Renal cortex interstitium (tissue), 11 donors: ENCODE results near the gene IFNG-AS1. TPM values are rescaled to one million over a fixed set of nuclear protein-coding genes. Genes with fewer than 3 reads are reported as not detected.
A peak's percentile ranks its signal among the peaks of the same experiment; 100 is the strongest.

Experiments
- DNase-seq, 11 donors: peaks; one replicate each; pipeline ENCODE4 v3.0.0-alpha.2; 2013; ENCODE audit warnings: low read depth in 9 of 11, low spot score in 4 of 11; ENCODE audit errors: extremely low read depth in 1 of 11
- polyA plus RNA-seq, 3 donors: library from polyadenylated mRNA; unstranded; fragments of 120-200 nt; gene quantifications; one replicate each; pipeline ENCODE4 v1.2.1, GENCODE V29; 2013; ENCODE audit not compliant: insufficient read length in 3 of 3

Gene IFNG-AS1
- polyA plus RNA-seq, 3 donors: 0.17 TPM; not detected in 2

DNA sequence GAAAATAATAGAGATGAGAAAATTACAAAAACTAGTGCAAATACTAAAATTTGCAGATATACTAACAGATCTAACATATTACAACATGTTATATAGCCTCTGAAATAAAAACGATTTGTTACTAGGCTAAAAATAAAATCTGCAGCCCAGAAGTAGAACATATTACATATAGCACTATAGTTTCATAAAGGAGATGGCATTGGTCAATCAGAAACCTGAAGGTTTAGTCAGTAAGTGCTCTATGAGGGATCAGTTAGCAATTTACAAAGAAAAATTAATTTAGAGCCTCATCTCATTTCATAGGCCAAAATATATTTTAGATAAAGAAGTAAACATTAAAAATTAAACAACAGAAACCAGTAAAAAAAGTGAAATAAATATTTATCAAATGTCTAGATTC lies 41.0 kb downstream of the IFNG-AS1 start:
- DNase-seq: no peak

DNA sequence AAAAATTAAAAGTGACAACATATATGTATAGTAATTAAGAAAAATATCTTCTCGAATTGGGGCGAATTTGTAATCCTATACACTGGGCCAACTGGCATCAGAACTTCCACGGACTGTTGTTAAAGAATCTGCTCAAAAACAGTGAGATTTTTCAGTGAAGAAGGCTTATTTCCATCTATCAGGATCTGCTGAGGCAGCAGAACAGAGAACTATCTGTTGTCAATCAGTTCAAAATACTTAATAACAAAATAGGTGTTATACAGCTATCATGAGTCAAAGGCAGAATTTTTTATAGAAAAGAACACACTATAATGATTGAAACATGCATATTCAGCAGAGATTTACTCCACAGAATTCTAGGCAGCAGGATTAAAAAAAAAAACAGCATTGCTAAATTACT lies 41.9 kb downstream of the IFNG-AS1 start:
- no peak for DNase-seq

DNA sequence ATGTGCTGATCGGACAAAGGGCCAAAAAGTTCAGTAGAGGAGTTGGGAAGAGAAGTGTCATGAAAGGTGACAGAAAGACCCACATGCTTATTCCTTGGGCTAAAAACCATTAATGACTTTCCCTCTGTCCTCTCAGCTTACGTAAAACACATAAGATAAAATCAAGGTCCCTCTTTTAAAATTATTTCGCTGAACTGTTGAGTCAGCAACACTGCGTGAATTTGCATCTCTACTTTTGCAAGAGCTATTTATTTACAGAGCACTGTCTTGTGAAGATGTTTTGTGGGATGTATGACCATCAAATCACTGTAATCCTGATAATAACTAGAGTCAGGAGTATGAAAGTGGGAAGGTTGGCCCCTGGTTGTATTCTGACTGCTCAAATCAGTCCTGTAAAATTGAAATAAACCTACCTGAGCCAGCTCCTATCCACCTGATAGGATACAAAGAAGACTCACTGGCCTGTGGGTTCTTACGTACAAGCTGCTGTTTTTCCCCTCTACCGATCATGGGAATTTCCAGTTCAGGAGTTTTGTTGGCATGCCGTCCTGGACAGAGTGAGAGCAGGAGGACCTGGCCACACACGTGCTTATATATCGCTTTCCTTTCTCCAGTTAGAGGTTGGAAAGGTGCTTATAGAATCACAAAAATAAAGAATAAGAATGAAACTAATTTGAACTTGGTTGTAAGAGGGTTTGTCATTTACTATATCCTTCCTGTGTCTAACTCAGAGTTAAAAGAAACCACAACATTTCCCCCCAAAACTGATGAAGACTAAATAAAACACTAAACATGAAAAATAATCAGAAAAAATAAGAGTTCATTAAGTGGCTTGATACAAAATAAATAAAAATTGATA lies 42.9 kb downstream of the IFNG-AS1 start:
- peak in 1 of 11 donors; percentile 13 for DNase-seq

DNA sequence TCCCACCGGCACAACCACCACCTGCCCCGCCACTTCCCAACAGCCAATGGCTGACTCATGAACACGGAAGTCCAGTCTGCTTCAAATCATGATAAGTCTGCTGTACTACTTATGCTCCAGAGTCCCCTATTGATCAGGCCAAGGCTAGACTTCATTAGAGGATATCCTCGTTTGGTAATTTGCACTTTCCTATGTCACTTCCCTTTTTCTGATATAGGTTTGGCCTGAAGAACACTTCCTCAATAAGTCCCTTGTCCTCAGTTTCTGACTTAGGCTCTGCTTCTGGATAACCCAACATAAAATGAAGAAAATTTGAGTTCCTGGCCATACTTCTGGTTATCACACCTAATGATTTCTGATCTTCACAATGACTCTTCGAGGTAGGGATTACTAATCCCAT lies 45.3 kb downstream of the IFNG-AS1 start:
- no peak for DNase-seq

DNA sequence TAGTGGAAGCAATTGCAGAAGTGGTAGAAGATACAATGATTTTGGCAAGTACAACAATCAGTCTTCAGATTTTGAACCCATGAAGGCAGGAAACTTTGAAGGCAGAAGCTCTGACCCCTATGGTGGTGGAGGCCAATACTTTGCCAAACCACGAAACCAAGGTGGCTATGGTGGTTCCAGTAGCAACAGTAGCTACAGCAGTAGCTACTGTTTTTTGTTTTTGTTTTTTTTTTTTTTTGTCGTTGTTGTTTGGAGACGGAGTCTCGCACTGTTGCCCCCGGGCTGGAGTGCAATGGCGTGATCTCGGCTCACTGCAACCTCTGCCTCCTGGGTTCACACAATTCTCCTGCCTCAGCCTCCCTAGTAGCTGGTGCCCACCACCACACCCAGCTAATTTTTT lies 47.4 kb downstream of the IFNG-AS1 start:
- no peak for DNase-seq

DNA sequence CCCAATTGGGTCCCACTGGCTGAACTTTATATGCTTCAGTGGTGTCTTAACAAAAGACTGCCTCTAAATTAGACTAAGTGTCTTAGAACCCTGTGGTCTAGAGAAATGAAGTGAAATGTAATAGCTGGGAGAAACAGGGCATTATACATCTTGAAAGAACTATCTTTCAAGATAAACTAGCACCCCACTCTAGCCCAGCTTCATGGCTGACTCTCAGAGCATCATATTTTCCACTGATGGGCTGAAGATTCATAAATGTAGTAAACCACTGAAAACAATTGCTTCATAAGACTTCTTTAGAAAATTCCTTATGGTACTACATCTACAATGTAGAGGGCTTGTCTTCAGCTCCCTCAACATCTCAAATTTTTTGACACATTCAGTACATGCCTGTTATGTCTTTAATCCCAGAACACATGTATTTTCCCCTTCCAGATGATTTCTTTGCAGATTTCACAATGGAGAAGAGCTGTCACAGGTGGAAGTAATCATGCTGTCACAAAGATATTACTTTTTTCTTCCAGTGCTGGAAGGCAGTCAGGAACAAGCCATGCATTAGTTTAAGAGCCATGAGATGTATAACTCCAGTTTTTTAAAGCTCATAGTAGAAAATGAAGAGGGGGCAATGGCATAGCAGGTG lies 48.5 kb downstream of the IFNG-AS1 start:
- DNase-seq: no peak

DNA sequence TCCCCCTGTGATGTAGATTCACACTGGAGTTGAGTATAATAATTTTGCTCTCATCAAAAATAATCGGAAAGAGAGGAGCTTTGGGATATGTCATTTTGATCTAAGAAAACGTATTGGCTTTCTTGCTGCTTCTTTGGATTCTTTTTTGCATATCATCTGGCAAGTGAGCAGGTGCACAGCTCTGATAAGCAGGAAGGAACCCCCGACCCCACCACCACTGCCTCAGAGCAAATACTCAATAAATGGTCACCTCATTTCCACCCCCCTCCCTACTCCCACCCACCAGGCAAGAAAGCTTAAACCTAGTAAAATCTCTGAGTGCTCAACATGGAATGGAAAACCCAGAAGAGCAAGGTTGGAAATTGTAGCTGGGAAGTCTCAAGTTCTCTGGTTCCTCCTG lies 49.4 kb downstream of the IFNG-AS1 start:
- no peak for DNase-seq

DNA sequence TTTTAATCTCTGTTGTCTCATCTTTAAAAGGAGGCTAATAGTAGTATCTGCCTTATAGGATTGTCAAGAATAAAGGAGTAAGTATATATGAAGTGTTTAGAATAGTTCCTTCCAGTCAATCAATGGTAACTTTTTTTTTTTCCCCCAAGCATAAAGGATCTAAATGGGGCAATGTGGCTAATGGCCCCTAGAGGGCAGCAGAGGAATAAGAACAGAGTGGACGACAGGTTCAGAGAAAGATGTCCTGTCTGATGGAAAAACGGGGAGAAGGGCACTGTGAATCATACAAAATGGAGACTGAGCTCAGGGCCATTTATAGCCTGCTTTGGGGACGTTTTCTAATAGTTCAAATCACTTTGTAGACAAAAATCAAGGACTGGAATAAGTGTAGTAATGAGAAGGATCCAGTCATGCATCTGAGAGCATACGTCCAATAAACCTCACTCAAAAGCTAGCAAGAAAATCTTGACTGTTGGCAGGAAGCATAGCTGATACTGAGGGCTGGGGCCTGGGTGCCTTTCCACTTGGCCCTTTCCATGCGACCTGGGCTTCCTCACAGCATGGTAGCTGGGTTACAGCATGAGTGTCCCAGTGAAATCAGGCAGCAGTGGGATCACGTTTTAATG lies 51.3 kb downstream of the IFNG-AS1 start:
- DNase-seq: peak; percentile 38 to 77 (median 57)

DNA sequence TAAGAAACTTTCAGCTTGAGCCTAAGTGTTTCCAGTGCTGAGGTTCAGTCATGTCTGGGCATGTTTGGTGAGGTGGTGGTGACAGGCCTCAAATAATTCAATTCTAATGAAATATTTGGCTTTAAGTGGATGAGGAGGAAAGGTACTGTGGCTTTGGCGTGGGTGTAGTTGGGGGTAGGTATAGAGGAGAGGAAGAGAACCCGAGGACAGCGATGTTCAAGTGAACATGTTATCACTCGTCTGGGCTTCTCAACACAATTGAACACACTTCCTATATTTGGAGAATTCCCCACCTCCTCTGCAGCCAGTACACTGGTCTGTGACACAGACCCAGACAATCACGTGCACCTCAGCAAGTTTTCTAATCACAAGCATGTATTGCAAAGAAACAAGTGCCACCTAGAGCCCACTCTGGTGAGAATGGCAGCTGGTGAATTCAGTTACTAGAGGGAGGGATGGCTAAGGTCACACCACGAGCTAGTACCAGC lies 53.0 kb downstream of the IFNG-AS1 start:
- DNase-seq: no peak

DNA sequence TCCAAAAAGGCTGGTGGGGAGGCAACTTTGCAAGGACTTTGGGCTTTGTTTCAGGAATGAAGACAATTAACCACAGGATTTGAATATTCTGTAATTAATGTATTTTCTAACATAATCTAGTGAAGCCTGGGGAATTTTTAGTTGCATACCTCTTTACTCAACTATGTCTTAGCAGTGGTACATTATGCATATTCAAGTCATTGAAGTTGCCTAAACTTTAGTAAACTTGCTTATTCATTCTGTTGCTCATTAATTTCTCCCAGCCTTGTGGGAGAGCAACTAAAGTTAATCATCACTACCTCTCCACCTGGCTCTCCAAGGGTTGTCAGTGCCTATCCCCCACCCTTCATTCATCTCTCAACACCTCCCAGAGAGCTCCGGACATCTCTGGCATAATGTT lies 54.2 kb downstream of the IFNG-AS1 start:
- DNase-seq: peak in 2 of 11 donors; percentile 20 to 36

DNA sequence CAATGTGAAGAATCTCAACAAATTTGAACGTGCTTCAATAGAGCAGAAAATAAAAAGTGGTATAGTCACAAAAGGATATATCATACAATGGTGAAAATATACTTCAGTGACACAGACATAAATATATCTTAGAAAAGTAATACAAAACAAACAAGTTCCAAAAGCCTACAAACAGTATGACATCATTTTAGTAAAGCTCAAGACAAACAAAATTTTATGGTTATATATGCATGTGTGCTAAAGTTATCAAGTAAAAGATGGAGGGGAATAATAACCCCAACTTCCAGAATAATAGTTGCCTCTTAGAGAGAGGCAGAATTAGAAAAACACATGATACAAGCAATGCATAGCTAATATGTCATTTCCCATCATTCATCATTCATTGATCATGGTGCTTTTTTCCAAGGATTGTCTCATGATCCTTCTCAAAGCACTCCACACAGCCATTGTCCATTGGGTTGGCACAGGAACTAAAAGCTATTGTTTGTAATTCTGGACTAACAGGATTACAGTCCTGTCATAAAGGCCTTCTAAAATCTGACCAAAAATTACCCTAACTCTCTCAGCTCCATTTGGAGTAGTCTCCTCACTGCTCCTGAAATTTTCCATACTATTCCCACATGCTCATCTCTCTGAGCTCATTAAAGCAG lies 59.5 kb downstream of the IFNG-AS1 start:
- DNase-seq: no peak

DNA sequence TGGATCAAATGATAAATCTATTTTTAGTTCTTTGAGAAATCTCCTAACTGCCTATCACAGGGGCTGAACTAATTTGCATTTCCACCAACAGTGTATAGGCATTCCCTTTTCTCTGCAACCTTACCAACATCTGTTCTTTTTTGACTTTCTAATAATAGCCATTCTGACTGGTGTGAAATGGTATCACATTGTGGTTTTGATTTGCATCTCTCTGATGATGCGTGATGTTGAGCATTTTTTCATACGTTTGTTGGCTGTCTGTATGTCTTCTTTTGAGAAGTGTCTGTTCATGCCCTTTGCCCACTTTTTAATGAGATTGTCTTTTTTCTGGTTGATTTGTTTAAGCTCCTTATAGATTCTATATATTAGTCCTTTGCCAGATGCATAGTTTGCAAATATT lies 67.1 kb downstream of the IFNG-AS1 start:
- DNase-seq: no peak

DNA sequence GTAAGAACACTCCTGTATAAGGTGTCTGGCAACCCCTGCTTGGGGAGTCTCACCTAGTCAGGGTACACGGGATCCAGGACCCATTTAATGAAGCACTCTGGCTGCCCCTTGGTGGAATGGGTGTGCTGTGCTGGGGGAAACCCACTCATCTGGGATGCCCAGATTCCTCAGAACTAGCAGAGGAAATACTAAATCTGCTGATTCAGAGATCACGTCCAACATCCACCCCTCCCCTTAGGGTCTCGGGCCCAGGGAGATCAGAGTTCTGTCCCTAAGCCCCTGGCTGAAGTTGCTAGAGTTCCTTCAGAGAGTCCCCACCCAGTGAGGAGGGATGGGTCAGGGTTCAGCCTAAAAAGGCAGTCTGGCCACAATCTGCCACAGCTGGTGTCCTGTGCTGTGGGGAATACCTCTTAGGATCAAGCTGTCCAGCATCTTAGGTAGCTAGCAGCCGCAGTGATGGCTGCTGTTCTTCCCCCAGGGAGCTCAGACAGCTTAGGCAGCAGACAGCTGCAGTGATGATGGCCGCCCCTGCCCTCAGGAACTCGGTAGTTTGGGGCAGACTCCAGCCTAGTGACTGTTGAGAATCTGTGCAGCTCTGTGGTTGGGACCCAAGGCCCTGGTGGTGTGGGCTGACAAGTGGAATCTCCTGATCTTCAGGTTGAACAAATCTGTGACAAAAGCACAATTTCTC lies 74.8 kb downstream of the IFNG-AS1 start:
- DNase-seq: no peak

DNA sequence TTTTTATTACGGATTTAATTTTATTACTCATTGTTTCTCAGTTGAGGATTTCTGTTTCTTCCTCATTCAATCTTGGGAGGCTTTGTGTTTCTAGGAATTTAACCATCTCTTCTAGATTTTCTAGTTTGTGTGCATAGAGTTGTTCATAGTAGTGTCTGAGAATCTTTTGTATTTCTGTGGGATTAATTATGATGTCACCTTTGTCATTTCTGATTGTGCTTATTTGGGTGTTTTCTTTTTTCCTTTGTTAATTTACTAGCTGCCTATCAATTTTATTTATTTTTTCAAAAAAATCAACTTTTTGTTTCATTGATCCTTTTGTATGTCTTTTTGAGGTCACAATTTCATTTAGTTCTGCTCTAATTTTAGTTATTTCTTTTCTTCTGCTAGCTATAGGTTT lies 75.9 kb downstream of the IFNG-AS1 start:
- DNase-seq: no peak

DNA sequence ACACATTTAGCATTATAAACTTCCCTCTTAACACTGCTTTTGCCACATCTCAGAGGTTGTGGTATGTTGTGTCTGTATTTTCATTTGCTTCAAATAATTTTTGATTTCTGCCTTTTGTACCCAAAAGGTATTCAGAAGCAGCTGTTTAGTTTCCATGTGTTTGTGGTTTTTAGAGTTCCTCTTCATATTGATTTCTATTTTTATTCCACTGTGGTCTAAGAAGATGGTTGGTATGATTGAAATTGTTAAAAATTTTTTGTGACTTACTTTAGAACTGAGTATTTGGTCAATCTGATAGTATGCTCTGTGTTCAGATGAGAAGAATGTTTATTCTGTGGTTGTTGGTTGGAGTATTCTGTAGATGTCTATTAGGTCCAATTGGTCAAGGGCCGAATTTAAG lies 76.4 kb downstream of the IFNG-AS1 start:
- no peak for DNase-seq

DNA sequence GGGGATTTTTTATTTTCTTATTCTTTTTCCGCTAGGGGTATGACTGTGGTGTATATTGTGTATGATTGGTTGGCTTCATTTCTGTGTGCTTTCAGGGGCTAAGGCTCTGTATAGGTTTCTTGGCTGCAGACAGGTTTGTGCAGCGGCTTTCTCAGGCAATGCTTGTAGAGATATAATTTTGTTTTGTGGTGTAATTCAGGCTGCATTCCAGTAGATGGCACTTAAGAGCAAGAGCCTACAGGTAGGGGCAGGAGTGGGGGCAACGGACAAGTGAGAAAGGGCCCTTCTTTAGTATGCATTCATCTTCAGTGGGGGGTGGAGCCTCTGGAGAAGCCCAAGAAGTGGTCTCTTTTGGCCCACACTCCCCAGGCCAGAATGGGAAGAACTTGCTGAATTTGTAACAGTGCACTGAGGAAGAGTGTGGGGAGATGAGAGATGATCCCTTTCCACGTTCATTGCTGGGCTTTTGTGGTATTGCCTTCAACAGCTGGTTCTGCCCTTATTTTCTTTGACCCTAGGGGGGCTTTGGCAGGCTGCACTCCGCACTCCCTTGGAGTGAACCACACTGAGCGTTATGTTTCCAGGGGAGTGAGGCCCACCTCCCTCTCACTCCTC lies 78.6 kb downstream of the IFNG-AS1 start:
- no peak for DNase-seq

DNA sequence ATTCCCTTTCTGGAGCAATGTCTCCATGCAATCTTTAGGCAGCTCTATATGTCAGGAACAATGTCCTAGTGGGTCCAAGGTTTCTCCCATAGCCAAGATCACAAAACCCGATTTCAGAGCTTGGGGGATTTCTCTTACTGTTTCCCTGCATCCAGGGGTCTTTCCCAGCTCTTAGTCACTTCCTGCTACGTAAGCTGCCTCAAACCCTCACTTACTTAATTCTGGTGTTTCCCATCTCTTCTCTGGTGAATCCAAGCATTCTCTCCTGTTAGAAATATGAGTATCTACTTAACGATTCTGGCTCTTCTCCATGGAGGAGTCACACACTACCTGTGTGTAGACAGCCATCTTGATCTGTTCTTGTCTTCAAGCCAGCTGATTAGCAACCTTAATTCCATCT lies 80.0 kb downstream of the IFNG-AS1 start:
- no peak for DNase-seq
